HCT116 (cell line): Measurements from ENCODE around the gene ABRAXAS1. TPM values are rescaled to one million over a fixed set of nuclear protein-coding genes. Genes with fewer than 3 reads are reported as not detected.
"Not testable (repeated sequence)": the region's sequence is repeated elsewhere in the genome, so short reads cannot be mapped to it uniquely, and the experiment has no call there.

Experiments used
- ATAC-seq: fragments of 200-7000 bp; cut with Tn5 transposase; 2 replicates; pipeline ENCODE4 v1.9.1; 2020; ENCODE audit warnings: mild to moderate bottlenecking, moderate library complexity
- BruUV-seq: library from RNA; stranded (reverse); fragments of 400-500 nt; replicated peaks from 2 replicates; lab custom pipeline; 2021; lab: Mats Ljungman, UMichigan
- CTCF ChIA-PET: fragments of 300-600 bp; sonication (Branson Sonifier 250); formaldehyde crosslinking; loops from one replicate; lab custom pipeline; 2021; ENCODE audit warnings: antibody characterized with exemption; lab: Charles Lee
- POLR2A ChIA-PET: fragments of 300-600, 350-600 bp; sonication (Branson Sonifier 250); formaldehyde crosslinking; loops from one replicate; lab custom pipeline; 2021; ENCODE audit warnings: antibody characterized with exemption; lab: Charles Lee
- RAD21 ChIA-PET, 2 experiments: fragments of 300-600 bp; sonication (Branson Sonifier 250); formaldehyde crosslinking; loops; one replicate each; lab custom pipeline; 2023; ENCODE audit warnings: low total read pairs in 2 of 2; ENCODE audit not compliant: uncharacterized antibody in 2 of 2, unreplicated experiment in 2 of 2, low non-redundant PET in 1 of 2; lab: Charles Lee
- DNase-seq: peaks from one replicate; pipeline ENCODE4 v3.0.0-alpha.2; 2010; ENCODE audit warnings: low read depth, low spot score
- H2AFZ ChIP-seq: fragments of 200-600 bp; shearing (Covaris generic), sonication (generic); 2 replicates; pipeline ENCODE4 v1.6.1; 2017; ENCODE audit warnings: low read depth, mixed run types, mixed read lengths, antibody characterized with exemption, low read length; ENCODE audit not compliant: poor library complexity, severe bottlenecking
- H3K27ac ChIP-seq: 2 replicates; pipeline ENCODE4 v1.5.1; 2012; ENCODE audit warnings: low read depth, low read length
- H3K27me3 ChIP-seq: fragments of 200-600 bp; sonication (generic); 2 replicates; pipeline ENCODE4 v1.6.1; 2016; ENCODE audit warnings: mixed run types, low read length, mixed read lengths; ENCODE audit not compliant: insufficient read depth
- H3K36me3 ChIP-seq, 2 experiments: fragments of 200-500 bp in 1 of 2; fragments of 200-600 bp in 1 of 2; sonication (Bioruptor generic) in 1 of 2; sonication (generic) in 1 of 2; 2 replicates each; pipeline versions ENCODE4 v1.5.1 to v1.6.1; 2014 to 2016; ENCODE audit warnings: low read length in 2 of 2, inconsistent platforms in 1 of 2, mixed read lengths in 1 of 2, mixed run types in 1 of 2; ENCODE audit not compliant: insufficient read depth in 2 of 2, control insufficient read depth in 1 of 2
- H3K4me1 ChIP-seq, 2 experiments: fragments of 200-600 bp in 1 of 2; sonication (generic) in 1 of 2; 2 replicates each; pipeline versions ENCODE4 v1.5.1 to v1.6.1; 2012 to 2017; ENCODE audit warnings: low read length in 2 of 2, inconsistent platforms in 1 of 2, mild to moderate bottlenecking in 1 of 2, mixed read lengths in 1 of 2, mixed run types in 1 of 2, moderate library complexity in 1 of 2; ENCODE audit not compliant: insufficient read depth in 2 of 2, control insufficient read depth in 1 of 2
- H3K4me2 ChIP-seq: fragments of 200-600 bp; sonication (generic); 2 replicates; pipeline ENCODE4 v1.6.1; 2017; ENCODE audit warnings: mixed run types, low read length, mixed read lengths
- H3K4me3 ChIP-seq, 2 experiments: fragments of 200-600 bp in 1 of 2; sonication (generic) in 1 of 2; replicated peaks in 1 of 2; 2 replicates each; pipeline ENCODE4 v1.5.1; 2011 to 2016; ENCODE audit warnings: low read length in 2 of 2, control low read depth in 1 of 2, low read depth in 1 of 2, mild to moderate bottlenecking in 1 of 2, mixed read lengths in 1 of 2, mixed run types in 1 of 2
- H3K79me2 ChIP-seq: fragments of 200-600 bp; sonication (generic); 2 replicates; pipeline ENCODE4 v1.6.1; 2017; ENCODE audit warnings: mild to moderate bottlenecking, mixed run types, low read length, moderate library complexity, mixed read lengths; ENCODE audit not compliant: insufficient read depth
- H3K9ac ChIP-seq: fragments of 200-600 bp; sonication (generic); 2 replicates; pipeline ENCODE4 v1.6.1; 2016; ENCODE audit warnings: low read length, mixed read lengths
- H3K9me2 ChIP-seq: fragments of 200-600 bp; sonication (generic), shearing (Covaris generic); 2 replicates; pipeline ENCODE4 v1.6.1; 2017; ENCODE audit warnings: mixed run types, mild to moderate bottlenecking, moderate library complexity; ENCODE audit not compliant: insufficient read depth
- H3K9me3 ChIP-seq, 2 experiments: fragments of 200-500 bp in 1 of 2; fragments of 200-600 bp in 1 of 2; sonication (Bioruptor generic) in 1 of 2; sonication (generic) in 1 of 2; 2 replicates each; pipeline ENCODE4 v1.6.1; 2014 to 2017; ENCODE audit warnings: low read length in 2 of 2, mixed read lengths in 2 of 2, inconsistent platforms in 1 of 2, low read depth in 1 of 2, mild to moderate bottlenecking in 1 of 2, mixed run types in 1 of 2, moderate library complexity in 1 of 2; ENCODE audit not compliant: control insufficient read depth in 1 of 2, insufficient read depth in 1 of 2
- H4K20me1 ChIP-seq: fragments of 200-600 bp; sonication (generic), shearing (Covaris generic); 2 replicates; pipeline ENCODE4 v1.6.1; 2017; ENCODE audit warnings: mixed run types, mild to moderate bottlenecking, moderate library complexity; ENCODE audit not compliant: insufficient read depth
- CBX3 ChIP-seq: IDR thresholded peaks from 2 replicates; pipeline ENCODE4 v1.6.1; 2012; ENCODE audit warnings: low read depth
- EGR1 ChIP-seq: IDR thresholded peaks from 2 replicates; pipeline ENCODE4 v1.6.1; 2012; ENCODE audit warnings: low read depth
- ELF1 ChIP-seq: IDR thresholded peaks from 2 replicates; pipeline ENCODE4 v1.6.1; 2012; ENCODE audit warnings: low read depth, borderline replicate concordance
- EZH2 ChIP-seq: fragments of 200-600 bp; sonication (generic); IDR thresholded peaks from 2 replicates; pipeline ENCODE4 v1.6.1; 2017; ENCODE audit warnings: antibody characterized with exemption, mixed run types
- EZH2phosphoT487 ChIP-seq: fragments of 200-600 bp; IDR thresholded peaks from 2 replicates; pipeline ENCODE4 v1.6.1; 2018; ENCODE audit warnings: antibody characterized with exemption, borderline replicate concordance
- FOSL1 ChIP-seq: IDR thresholded peaks from 2 replicates; pipeline ENCODE4 v1.6.1; 2012; ENCODE audit warnings: low read depth
- JUND ChIP-seq: IDR thresholded peaks from 2 replicates; pipeline ENCODE4 v1.6.1; 2012
- RAD21 ChIP-seq: IDR thresholded peaks from 2 replicates; pipeline ENCODE4 v1.6.1; 2012; ENCODE audit warnings: low read depth, mild to moderate bottlenecking
- SIN3A ChIP-seq: IDR thresholded peaks from 2 replicates; pipeline ENCODE4 v1.6.1; 2012; ENCODE audit warnings: low read depth
- TCF7L2 ChIP-seq: IDR thresholded peaks from 2 replicates; pipeline ENCODE4 v1.7.0; 2011; ENCODE audit warnings: borderline replicate concordance, inconsistent platforms; ENCODE audit not compliant: insufficient read depth, insufficient read length; ENCODE audit errors: extremely low read depth
- ZFX ChIP-seq: fragments of 450-650 bp; IDR thresholded peaks from 2 replicates; pipeline ENCODE4 v1.6.1; 2017
- intact Hi-C: fragments of 100-400 bp; cut with micrococcal nuclease; formaldehyde crosslinking; loops from 2 replicates; pipeline ENCODE4 v1.10.0; 2022
- total RNA-seq: library from RNA; stranded (reverse); gene quantifications from one replicate; pipeline ENCODE4 v1.2.1, GENCODE V29; 2021; ENCODE audit not compliant: unreplicated experiment
- TF ChIP-seq, protein P1 (sequence below): IDR thresholded peaks from 2 replicates; pipeline ENCODE4 v1.6.1; 2012

ABRAXAS1 gene
- total RNA-seq, 1 experiment from 2014 or later, result 23.3 TPM

DNA sequence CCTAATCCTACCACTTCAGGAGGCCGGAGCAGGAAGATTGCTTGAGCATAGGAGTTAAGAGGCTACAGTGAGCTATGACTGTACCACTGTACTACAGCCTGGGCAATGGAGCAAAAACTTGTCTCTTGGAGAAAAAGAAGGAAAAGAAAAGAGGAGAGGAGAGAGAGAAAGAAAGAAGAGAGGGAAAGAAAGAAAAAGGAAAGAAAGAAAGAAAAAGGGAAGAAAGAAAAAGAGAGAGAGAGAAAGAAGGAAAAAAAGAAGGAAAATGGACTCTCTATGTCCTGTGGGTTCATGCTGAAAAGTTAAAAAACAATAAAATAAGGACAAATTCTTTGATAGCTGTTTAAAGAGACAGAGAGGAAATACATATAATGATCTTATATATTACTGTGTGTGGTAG lies 13.3 kb upstream of the ABRAXAS1 start:
- ATAC-seq, result no peak
- no TSS peak for BruUV-seq

DNA sequence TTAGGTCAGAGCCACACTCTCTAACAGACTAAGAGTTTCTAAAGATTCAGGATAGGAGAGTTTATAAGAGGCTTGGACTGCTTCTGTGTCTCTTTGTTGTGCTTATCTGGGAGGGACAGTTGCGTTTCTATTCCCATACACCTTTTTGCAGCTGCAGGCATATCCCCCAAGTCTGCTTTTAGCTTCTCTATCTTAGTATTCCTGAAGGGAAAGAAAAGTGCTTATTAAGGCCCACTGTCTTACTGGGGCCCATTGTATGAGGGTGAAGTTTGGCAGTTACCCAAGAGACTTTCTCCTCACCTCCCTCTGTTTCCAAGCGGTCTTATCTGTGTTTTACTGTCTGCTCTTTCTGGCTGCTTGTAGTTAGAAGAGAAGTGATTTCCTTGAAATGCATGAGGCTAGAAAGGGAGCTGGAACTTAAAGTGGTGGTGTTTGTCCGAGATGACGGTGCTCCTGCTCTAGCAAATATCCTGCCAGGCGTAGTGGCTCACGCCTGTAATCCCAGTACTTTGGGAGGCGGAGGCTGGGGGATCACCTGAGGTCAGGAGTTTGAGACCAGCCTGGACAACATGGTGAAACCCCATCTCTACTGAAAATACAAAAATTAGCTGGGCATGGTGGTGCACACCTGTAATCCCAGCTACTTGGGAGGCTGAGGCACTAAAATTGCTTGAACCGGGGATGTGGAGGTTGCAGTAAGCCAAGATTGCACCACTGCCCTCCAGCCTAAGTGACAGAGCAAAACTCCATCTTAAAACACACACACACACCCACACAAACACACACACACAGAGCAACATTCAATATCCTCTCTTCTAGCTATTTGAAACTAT lies 11.4 kb upstream of the ABRAXAS1 start:
- CTCF ChIA-PET, ATAC-seq, H3K9me3 ChIP-seq, POLR2A ChIA-PET, H3K27ac ChIP-seq, BruUV-seq, H4K20me1 ChIP-seq, H3K9ac ChIP-seq, H3K4me3 ChIP-seq, DNase-seq, RAD21 ChIA-PET, H3K4me2 ChIP-seq, H3K36me3 ChIP-seq, H3K9me2 ChIP-seq, intact Hi-C loops, H3K4me1 ChIP-seq, H3K79me2 ChIP-seq, H2AFZ ChIP-seq, H3K27me3 ChIP-seq: not testable (repeated sequence)

More for the DNA sequence above, 13.3 kb upstream of the ABRAXAS1 start:
- no peak for DNase-seq
- intact Hi-C loops, result no loop called here
- H3K36me3 ChIP-seq, result no peaks in the 10 kb centered on the region
- H3K4me1 ChIP-seq, result no peaks in the 10 kb centered on the region
- ChIA-PET CTCF (interaction anchor here (1.0 to 2.1 kb wide), 2 partner anchors 11 to 146 kb away, joined by 3 to 6 read pairs; no protein-coding TSS in a partner anchor), RAD21 (no interaction called here), POLR2A (no interaction called here)
- no peak for TF ChIP-seq JUND
- TF ChIP-seq EZH2phosphoT487, result no peak
- no peak for TF ChIP-seq FOSL1
- TF ChIP-seq, protein P1, sequence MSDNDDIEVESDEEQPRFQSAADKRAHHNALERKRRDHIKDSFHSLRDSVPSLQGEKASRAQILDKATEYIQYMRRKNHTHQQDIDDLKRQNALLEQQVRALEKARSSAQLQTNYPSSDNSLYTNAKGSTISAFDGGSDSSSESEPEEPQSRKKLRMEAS, result no peak
- TF ChIP-seq TCF7L2, result no peak
- no peak for TF ChIP-seq CBX3
- no peak for TF ChIP-seq RAD21
- TF ChIP-seq SIN3A, result no peak
- TF ChIP-seq ZFX, result no peak
- no peak for TF ChIP-seq EZH2
- no peak for TF ChIP-seq ELF1
- TF ChIP-seq EGR1, result no peak
- no peak overlapping the region for H3K4me3 ChIP-seq
- H3K27ac ChIP-seq, result no peak overlapping the region
- H3K27me3 ChIP-seq, result no peaks in the 10 kb centered on the region
- no peak overlapping the region for H2AFZ ChIP-seq
- H4K20me1 ChIP-seq, result no peaks in the 10 kb centered on the region
- H3K9ac ChIP-seq, result no peak overlapping the region
- H3K4me2 ChIP-seq, result no peak overlapping the region
- H3K9me2 ChIP-seq, result no peaks in the 10 kb centered on the region
- H3K79me2 ChIP-seq, result no peaks in the 10 kb centered on the region
- no peaks in the 10 kb centered on the region for H3K9me3 ChIP-seq
